Stimulated activated memory B cell treated with anti-CD40 and anti-IgM and Interleukin-4, amounts not matched to agents 10 μg/mL and 1 μg/mL and 100 μg/mL, for 72 hours (primary cell): ENCODE measurements around the gene DZIP1.
A peak's percentile ranks its signal among the peaks of the same experiment; 100 is the strongest.
"Not testable (repeated sequence)": the region's sequence is repeated elsewhere in the genome, so short reads cannot be mapped to it uniquely, and the experiment has no call there.

Experiments used
- ATAC-seq: fragments of 150-1000 bp; cut with Tn5 transposase; 2 replicates; pipeline ENCODE4 v1.10.0; 2021
- H3K27ac Mint-ChIP-seq: one replicate; pipeline ENCODE4 v1.8.0; 2022; ENCODE audit warnings: mild to moderate bottlenecking, mixed read lengths
- H3K27me3 Mint-ChIP-seq: one replicate; pipeline ENCODE4 v1.8.0; 2022; ENCODE audit warnings: mixed read lengths
- H3K36me3 Mint-ChIP-seq: one replicate; pipeline ENCODE4 v1.8.0; 2022; ENCODE audit warnings: mixed read lengths
- H3K4me1 Mint-ChIP-seq: one replicate; pipeline ENCODE4 v1.8.0; 2022; ENCODE audit warnings: mixed read lengths
- H3K4me3 Mint-ChIP-seq: one replicate; pipeline ENCODE4 v1.8.0; 2022; ENCODE audit warnings: mild to moderate bottlenecking, moderate library complexity, mixed read lengths
- H3K9me3 Mint-ChIP-seq: one replicate; pipeline ENCODE4 v1.8.0; 2022; ENCODE audit warnings: mixed read lengths

DZIP1 gene, protein sequence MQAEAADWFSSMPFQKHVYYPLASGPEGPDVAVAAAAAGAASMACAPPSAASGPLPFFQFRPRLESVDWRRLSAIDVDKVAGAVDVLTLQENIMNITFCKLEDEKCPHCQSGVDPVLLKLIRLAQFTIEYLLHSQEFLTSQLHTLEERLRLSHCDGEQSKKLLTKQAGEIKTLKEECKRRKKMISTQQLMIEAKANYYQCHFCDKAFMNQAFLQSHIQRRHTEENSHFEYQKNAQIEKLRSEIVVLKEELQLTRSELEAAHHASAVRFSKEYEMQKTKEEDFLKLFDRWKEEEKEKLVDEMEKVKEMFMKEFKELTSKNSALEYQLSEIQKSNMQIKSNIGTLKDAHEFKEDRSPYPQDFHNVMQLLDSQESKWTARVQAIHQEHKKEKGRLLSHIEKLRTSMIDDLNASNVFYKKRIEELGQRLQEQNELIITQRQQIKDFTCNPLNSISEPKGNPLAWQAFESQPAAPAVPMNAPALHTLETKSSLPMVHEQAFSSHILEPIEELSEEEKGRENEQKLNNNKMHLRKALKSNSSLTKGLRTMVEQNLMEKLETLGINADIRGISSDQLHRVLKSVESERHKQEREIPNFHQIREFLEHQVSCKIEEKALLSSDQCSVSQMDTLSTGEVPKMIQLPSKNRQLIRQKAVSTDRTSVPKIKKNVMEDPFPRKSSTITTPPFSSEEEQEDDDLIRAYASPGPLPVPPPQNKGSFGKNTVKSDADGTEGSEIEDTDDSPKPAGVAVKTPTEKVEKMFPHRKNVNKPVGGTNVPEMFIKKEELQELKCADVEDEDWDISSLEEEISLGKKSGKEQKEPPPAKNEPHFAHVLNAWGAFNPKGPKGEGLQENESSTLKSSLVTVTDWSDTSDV

DNA sequence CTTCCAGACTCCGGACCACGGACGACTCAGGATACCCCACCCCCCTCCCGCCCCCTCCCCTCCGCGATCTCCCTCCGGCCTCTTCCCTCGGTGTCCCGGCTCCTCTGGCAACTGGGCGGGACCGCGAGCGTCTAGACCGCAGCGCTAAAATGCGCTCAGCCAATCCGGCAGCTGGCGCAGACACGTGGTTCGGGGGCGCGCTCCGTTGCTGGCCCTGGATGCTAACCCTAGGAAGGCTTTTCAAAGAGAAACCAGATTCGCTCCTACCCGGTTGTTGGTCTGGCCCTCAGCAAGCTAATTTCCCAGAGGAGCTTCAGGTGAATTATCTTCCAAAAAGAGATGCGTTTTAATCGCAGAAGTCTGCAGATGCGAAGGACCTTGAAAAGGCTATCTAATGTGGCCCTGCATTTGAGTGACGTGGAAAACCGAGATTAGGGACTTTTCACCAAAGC lies at the start of gene DZIP1:
DZIP1 (minus strand) TSS at position 106 of the 452 bp plus-strand sequence. CDS start 2,677 bp downstream, outside the sequence.
- Mint-ChIP-seq H3K36me3 (no peaks in the 10 kb centered on the region), H3K27ac (no peak within 1 kb of the TSS), H3K9me3 (no peaks in the 10 kb centered on the region), H3K4me1 (no peaks in the 10 kb centered on the region), H3K4me3 (peak within 1 kb of the TSS; percentile 73), H3K27me3 (peaks cover 44% of the 10 kb centered on the region)
- ATAC-seq, result peak; percentile 31

DNA sequence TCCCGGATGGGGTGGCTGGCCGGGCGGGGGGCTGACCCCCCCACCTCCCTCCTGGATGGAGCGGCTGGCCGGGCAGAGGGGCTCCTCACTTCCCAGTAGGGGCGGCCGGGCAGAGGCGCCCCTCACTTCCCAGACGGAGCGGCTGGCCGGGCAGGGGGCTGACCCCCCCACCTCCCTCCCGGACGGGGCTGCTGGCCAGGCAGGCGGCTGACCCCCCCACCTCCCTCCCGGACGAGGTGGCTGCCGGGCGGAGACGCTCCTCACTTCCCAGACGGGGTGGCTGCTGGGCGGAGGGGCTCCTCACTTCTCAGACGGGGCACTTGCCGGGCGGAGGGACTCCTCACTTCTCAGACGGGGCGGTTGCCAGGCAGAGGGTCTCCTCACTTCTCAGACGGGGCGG lies 46.5 kb upstream of the DZIP1 start:
- not testable (repeated sequence) for H3K27me3 Mint-ChIP-seq

DNA sequence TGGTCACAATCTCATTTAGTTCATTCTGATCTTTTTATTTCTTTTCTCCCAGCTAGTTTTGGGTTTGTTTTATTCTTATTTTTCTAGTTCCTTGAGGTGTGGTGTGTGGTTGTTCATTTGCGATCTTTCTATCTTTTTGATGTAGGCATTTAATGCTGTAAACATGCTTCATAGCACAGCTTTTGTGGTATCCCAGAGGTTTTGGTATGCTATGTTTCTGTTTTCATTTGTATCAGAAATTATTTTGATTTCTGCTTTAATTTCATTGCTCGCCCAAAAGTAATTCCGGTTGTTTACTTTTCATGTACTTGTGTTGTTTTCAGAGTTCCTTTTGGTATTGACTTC lies 45.0 kb upstream of the DZIP1 start:
- H3K9me3 Mint-ChIP-seq, result peaks cover 10% of the 10 kb centered on the region
- ATAC-seq, result no peak

More for the DNA sequence above, 46.5 kb upstream of the DZIP1 start:
- not testable (repeated sequence) for ATAC-seq, H3K27ac Mint-ChIP-seq, H3K4me3 Mint-ChIP-seq
- H3K9me3 Mint-ChIP-seq, result peaks cover 10% of the 10 kb centered on the region
- peaks cover 36% of the 10 kb centered on the region for H3K4me1 Mint-ChIP-seq
- H3K36me3 Mint-ChIP-seq, result peaks cover 29% of the 10 kb centered on the region

DNA sequence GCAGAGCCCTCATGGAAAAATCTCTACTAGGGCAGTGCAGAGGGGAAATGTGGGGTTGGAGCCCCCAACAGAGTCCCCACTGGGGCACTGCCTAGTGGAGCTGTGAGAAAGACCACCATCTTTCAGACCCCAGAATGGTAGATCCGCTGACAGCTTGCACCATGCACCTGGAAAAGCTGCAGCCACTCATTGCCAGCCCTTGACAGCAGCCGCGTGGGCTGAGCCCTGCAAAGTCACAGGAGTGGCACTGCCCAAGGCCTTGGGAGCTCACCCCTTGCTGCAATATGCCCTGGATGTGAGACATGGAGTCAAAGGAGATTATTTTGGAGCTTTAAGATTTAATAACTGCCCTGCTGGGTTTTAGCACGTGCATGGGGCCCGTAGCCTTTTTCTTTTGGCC lies 40.5 kb upstream of the DZIP1 start:
- H3K4me3 Mint-ChIP-seq, H3K27ac Mint-ChIP-seq, ATAC-seq, H3K27me3 Mint-ChIP-seq: not testable (repeated sequence)
- peaks cover 54% of the 10 kb centered on the region for H3K36me3 Mint-ChIP-seq
- H3K4me1 Mint-ChIP-seq, result peaks cover 84% of the 10 kb centered on the region
- H3K9me3 Mint-ChIP-seq, result peaks cover 10% of the 10 kb centered on the region

More for the DNA sequence above, 45.0 kb upstream of the DZIP1 start:
- H3K4me1 Mint-ChIP-seq, result peaks cover 49% of the 10 kb centered on the region
- peak overlapping the region; percentile 58 for H3K27ac Mint-ChIP-seq
- no peak overlapping the region for H3K4me3 Mint-ChIP-seq
- no peaks in the 10 kb centered on the region for H3K27me3 Mint-ChIP-seq
- H3K36me3 Mint-ChIP-seq, result peaks cover 40% of the 10 kb centered on the region

DNA sequence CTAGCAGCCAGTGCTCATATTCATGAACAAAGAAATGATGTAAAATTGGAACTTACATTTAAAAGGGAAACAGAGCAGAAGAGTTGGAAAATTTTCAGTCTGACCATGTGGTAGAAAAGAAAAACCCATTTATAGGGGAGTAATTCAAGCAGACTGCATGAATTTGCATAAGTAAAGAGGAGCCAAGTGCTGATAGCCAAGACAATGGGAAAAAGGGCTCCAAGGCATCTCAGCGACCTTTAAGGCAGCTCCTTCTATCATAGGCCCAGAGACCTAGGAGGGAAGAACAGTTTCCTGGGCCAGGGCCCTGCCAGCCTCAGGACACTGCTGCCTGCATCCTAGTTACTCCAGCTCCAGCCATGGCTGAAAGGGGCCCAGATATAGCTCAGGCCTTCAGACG lies 39.9 kb upstream of the DZIP1 start:
- Mint-ChIP-seq H3K4me3 (no peak overlapping the region), H3K27me3 (no peaks in the 10 kb centered on the region), H3K4me1 (peaks cover 85% of the 10 kb centered on the region), H3K9me3 (peaks cover 10% of the 10 kb centered on the region), H3K36me3 (peaks cover 50% of the 10 kb centered on the region), H3K27ac (no peak overlapping the region)
- ATAC-seq, result no peak

DNA sequence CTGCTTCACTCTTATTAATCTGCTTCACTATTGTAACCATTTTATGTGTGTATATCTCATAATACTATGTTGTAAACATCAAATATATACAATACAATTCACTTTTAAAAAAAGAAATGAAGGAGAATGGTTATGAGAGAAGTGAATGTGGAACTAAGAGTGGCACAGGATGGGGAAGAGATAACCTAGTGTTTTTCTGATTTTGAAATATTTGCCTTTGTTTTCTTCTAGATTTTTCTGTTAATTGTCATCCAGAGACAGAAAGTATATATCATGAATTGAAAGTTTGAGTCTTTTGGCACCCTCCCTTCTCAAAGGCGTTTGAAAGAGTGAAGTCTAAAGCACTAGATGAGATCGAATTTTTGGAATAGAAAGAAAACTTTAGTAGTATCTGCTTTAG lies 35.2 kb upstream of the DZIP1 start:
- H3K4me3 Mint-ChIP-seq, result no peak overlapping the region
- H3K27ac Mint-ChIP-seq, result no peak overlapping the region
- no peaks in the 10 kb centered on the region for H3K9me3 Mint-ChIP-seq
- peaks cover 80% of the 10 kb centered on the region for H3K4me1 Mint-ChIP-seq
- no peak for ATAC-seq
- peaks cover 14% of the 10 kb centered on the region for H3K36me3 Mint-ChIP-seq
- H3K27me3 Mint-ChIP-seq, result no peaks in the 10 kb centered on the region

DNA sequence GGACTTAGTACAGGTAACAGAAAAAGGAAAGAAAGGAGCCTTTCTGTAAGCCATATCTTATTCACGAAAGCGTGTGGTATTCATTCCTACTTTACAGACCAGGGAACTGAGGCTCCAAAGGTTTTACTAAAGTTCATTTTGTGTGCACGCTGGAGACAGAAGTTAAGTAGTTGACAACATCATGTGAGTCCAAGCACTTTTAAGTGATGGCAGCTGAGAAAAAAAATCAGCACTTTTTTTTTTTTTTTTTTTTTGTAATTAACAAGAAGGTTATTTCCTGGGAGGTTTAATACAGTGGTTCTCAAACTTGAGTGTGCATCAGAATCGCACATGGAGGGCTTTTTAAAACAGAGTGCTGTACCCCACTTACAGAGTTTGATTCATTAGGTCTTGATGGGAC lies 34.5 kb upstream of the DZIP1 start:
- peaks cover 77% of the 10 kb centered on the region for H3K4me1 Mint-ChIP-seq
- H3K36me3 Mint-ChIP-seq, result peaks cover 10% of the 10 kb centered on the region
- ATAC-seq, result no peak
- H3K9me3 Mint-ChIP-seq, result no peaks in the 10 kb centered on the region
- H3K27me3 Mint-ChIP-seq, result no peaks in the 10 kb centered on the region
- no peak overlapping the region for H3K4me3 Mint-ChIP-seq
- no peak overlapping the region for H3K27ac Mint-ChIP-seq

DNA sequence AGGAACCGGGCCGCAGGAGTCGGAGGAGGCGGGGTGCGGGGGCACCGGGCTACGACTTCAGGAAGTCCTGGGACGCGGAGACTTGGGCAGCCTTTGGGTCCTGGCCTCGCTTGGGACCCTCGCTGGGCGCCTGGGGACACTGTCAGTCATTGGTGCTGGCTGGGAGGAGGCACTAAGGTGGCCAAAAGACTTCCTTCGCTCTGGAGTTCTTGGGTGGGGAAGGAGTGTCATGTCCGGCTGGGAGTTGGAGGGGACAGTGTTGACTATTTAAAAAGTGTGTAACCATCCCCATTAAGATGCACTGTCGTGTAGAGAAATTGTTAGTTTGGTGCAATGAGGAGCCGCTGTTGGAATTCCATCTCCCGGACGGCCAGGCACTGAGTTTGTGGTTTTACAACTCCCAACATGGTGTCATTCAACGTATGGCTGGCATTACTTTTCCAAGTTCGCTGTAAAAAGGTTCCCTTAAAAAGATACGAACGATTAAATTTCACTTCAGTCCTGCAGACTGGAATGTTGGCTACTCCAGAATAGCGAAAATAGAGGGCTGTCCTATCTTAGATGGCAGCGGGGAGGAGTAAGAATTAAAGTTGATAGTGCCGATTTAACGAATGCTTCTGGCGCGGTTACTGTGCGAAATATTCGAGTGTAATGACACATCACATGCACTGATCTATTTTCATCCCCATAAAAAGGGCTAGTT lies 33.2 kb upstream of the DZIP1 start:
- Mint-ChIP-seq H3K27me3 (no peaks in the 10 kb centered on the region), H3K27ac (peak overlapping the region; percentile 90), H3K36me3 (peaks cover 13% of the 10 kb centered on the region), H3K4me1 (peaks cover 71% of the 10 kb centered on the region), H3K4me3 (peak overlapping the region; percentile 95), H3K9me3 (no peaks in the 10 kb centered on the region)
- ATAC-seq, result no peak

DNA sequence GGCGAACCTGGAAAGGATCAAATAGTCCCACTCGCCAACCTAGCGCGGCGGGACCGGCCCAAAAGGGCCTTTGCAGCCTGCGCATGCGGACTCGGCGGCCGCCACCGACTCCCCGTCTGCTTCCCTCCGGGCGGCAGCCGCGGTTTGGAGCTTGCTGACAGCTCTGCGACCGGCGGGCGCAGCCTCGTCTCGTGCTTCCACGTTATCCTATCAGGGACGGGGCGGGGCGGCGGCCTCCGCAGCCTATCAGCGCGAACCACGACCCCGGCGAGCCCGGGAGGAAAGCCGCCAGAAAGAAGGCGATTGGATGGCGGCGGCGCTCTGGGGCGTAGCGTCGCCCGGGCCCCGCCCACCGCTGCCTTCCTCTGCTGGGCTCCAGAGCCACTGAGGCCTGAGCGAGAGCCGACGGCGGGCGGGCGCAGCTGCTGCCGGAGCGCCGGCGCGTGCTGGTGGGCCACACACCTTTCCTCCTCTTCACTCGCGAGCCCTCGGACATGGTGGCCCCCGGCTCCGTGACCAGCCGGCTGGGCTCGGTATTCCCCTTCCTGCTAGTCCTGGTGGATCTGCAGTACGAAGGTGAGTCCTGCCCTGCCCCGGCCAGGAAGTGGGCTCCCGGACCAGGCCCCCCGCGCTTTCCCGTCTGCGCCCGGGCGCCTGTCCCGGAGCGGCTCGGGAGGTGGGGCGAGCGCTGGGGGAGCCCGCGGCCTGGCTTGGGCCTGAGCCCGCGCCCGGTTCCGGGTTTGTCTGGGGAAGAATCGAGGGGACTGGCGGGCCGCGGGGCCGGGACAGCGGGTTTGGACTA lies 32.5 kb upstream of the DZIP1 start, which contains the start of gene DNAJC3:
DNAJC3 (plus strand) TSS at position 378 of the 802 bp plus-strand sequence; CDS start at position 495, 117 bp downstream.
- peaks cover 12% of the 10 kb centered on the region for H3K36me3 Mint-ChIP-seq
- H3K27ac Mint-ChIP-seq, result peak within 1 kb of the TSS; percentile 90
- no peaks in the 10 kb centered on the region for H3K27me3 Mint-ChIP-seq
- peaks cover 64% of the 10 kb centered on the region for H3K4me1 Mint-ChIP-seq
- peaks cover 2% of the 10 kb centered on the region for H3K9me3 Mint-ChIP-seq
- peak within 1 kb of the TSS; percentile 95 for H3K4me3 Mint-ChIP-seq
- ATAC-seq, result peak; percentile 99

DNA sequence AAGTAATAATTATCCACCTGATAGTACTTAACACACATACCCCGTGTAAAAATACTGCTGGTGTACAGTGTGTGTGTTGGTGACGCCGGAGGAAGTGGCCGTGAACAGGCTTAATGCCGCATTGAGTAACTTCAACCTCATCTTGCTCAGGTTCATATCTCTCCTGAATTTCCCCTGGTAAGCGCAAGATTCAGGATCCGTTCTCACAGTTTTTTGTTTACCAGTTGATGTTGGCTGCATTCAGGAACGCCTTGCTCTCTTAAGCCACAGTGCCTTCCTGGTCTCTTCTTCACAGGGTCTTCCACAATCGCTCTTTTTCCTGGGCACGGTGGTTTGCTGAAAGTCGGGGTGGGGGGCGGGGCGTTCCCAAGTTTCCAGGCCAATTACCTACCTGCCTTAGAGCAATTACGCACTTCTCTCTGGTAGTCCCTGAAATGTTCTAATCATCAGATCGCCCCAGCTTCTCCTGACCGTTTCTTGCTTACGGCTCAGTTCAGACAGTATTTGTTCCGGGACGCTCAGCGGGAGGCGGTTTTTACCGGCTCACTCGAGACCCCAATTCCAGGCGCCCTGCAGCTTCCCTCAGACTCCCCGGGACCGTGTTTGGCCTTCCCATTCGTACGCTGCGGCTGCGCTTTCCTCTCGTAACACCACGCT lies 31.7 kb upstream of the DZIP1 start:
- peak overlapping the region; percentile 90 for H3K27ac Mint-ChIP-seq
- H3K9me3 Mint-ChIP-seq, result peaks cover 3% of the 10 kb centered on the region
- H3K27me3 Mint-ChIP-seq, result no peaks in the 10 kb centered on the region
- peaks cover 56% of the 10 kb centered on the region for H3K4me1 Mint-ChIP-seq
- peaks cover 7% of the 10 kb centered on the region for H3K36me3 Mint-ChIP-seq
- ATAC-seq, result peak; percentile 10
- peak overlapping the region; percentile 95 for H3K4me3 Mint-ChIP-seq

DNA sequence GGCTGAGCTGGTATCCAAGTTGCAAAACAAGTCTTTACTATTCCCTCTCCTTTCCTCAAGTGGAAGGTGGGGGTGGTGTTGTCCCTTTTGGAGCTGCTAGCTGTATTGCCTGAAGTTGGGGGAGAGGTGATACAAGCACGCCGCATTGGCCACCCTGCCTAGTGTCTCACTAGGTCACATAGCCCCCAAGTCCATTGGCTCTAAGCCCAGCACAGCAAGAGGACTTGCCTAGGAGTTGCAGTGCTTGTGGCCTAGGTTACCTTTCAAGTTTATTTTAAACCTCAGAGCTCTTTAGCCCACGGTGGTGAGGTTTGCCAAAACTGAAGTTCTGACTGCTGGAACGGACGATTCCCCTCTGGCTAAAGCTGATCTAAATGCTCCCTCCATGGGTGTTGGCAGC lies 27.1 kb upstream of the DZIP1 start:
- H3K36me3 Mint-ChIP-seq, result peaks cover 23% of the 10 kb centered on the region
- no peak overlapping the region for H3K27ac Mint-ChIP-seq
- ATAC-seq, result no peak
- H3K9me3 Mint-ChIP-seq, result peaks cover 25% of the 10 kb centered on the region
- H3K4me1 Mint-ChIP-seq, result peaks cover 27% of the 10 kb centered on the region
- H3K4me3 Mint-ChIP-seq, result no peak overlapping the region
- H3K27me3 Mint-ChIP-seq, result peaks cover 17% of the 10 kb centered on the region

DNA sequence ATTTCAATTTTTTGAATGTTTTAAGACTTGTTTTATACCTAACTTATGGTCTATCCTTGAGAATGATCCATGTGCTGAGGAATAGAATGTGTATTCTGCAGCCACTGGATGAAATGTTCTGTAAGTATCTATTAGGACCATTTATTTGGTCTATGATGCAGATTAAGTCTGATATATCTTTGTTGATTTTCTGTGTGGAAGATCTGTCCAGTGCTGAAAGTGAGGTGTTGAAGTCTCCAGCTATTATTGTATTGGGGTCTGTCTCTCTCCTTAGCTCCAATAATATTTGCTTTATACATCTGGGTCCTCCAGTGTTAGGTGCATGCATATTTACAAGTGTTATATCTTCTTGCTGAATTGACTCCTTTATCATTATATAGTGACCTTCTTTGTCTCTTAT lies 22.7 kb upstream of the DZIP1 start:
- not testable (repeated sequence) for H3K4me1 Mint-ChIP-seq, H3K4me3 Mint-ChIP-seq, H3K27ac Mint-ChIP-seq, ATAC-seq
- Mint-ChIP-seq H3K27me3 (peaks cover 34% of the 10 kb centered on the region), H3K9me3 (peaks cover 39% of the 10 kb centered on the region), H3K36me3 (peaks cover 18% of the 10 kb centered on the region)

DNA sequence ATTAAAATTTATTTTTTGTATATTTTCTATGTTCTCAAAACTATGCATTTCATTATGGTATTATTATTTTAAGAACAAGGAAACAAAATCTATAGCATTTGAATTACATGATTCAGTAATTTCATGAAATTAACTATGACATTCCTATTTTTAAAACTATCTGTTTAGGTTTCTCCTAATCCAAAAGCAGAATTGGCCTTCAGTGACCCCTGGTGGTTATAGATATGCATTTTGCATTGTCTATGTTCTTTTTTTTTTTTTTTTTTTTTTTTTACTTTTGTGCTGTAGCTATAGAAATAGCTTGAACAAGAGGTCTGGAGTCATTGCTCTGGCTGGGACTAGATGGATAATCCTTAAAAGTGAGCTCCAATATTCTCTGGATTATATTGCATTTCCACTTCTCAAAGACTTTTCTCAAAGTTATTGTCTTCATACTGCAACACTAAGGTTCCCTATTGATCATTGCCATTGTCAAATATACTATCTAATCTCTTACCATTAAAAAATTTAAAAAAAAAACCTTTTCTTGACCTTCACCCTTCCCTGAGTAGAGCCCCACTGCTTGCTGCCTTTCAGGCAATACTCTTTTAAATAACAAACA lies 16.6 kb upstream of the DZIP1 start:
- Mint-ChIP-seq H3K4me1 (no peaks in the 10 kb centered on the region), H3K27ac (no peak overlapping the region), H3K9me3 (peaks cover 12% of the 10 kb centered on the region), H3K4me3 (no peak overlapping the region), H3K27me3 (peaks cover 30% of the 10 kb centered on the region), H3K36me3 (no peaks in the 10 kb centered on the region)
- no peak for ATAC-seq

DNA sequence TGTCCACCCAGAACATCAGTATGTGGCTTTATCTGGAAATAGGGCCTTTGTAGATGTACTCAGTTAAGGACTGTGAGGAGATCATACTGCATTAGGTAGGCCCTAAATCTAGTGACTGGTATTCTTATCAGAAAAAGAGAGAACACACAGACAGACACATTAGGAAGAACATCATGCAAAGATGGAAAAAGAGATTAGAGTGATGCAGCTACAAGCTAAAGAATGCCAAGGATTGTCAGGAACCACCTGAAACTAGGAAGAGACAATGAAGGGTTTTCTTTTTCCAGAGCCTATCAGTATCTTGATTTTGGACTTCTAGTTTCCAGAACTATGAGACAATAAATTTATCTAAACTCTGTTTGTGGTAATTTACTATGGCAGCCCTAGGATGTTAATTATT lies 15.0 kb upstream of the DZIP1 start:
- Mint-ChIP-seq H3K27me3 (peaks cover 30% of the 10 kb centered on the region), H3K9me3 (peaks cover 7% of the 10 kb centered on the region), H3K4me1 (no peaks in the 10 kb centered on the region), H3K36me3 (no peaks in the 10 kb centered on the region), H3K27ac (no peak overlapping the region), H3K4me3 (no peak overlapping the region)
- ATAC-seq, result no peak
